ENCODE measurements around the gene PRKN.

PRKN gene

DNA sequence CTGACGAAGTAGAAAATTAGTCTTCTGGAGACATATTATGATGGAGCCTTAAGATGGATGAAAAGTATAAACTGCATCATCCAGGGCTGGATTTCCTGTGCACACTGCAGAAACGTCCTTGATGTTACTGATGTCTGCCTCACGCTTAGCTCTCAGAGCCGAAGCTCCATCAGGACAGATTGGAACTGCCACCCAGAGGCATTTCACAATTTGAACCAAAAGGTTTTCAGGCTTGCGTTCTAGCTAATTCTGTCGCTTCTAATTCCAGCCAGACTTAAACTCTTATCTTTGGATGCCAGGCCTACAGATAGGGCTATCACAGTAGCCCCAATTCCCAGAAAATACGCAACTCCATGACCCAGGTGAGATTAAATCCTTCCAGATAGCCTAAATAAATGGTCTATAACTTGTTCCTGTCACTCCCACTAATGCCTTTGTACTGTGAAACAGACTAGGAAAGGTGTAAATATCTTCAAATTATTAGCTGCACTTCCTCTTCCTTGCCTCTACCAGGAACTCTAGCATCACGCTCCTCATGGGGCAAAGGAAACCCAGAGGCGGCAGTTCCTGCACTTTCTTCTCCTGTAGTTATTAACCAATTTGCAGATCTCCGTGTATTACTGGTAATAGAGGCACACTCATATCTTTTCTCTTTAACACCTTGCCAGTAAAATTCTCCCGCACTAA is 634.6 kb downstream of the PRKN start:
- DNase-seq: no peak

DNA sequence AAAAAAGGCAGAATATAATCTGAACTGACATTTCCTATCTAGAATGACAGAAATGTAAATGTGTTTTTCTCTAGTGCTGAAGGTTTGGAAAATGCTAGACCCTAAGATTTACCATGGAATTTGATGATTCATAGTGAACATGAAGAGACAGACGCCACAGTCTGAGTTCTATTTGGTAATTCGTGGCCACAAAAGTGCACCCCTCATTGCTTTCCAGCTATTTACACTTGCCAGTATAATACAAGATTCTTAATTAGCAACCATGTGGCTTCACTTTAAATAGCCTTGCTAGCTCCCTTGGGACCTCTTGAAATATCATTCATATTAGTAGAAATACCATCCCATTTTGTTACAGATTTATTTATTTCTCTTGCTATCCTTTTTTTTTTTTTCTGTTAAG is 636.8 kb downstream of the PRKN start:
- DNase-seq: no peak

DNA sequence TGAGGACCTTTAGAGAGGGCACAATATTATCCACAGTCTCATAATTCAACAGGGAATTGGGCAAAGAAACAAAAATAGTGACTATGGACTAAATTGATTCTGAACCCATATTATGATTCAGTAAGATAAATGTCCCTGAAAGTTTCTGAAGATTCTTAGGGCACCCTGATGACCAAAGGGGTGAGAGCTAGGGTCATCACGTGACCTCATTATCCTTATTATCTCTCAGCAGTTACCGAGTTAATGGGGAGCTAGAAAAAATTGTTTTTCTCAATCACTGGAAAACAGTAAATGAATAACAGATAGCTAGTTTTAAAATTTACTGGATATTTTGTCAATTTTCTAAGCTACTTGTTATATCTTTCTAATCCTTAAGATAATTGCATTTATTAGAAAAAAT is 639.5 kb downstream of the PRKN start:
- no peak for DNase-seq

DNA sequence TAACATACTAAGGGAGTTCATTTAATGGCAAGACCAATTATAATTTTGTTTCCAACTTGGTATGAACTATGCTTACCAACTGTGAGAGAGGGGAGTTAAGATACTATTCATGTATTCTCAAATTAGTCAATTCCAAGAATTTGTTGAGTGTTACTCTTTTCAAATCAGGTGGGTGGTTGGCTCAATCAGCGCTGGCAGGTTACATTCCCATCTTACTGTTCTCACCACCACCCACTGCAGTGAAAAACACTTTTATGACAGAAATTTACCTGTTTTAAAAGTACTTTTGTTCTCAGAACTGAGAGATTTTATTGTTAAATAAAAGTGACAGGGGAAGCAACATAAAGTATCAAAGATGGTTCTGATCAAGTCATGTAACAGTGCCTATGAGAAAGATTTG is 642.0 kb downstream of the PRKN start:
- no peak for DNase-seq

DNA sequence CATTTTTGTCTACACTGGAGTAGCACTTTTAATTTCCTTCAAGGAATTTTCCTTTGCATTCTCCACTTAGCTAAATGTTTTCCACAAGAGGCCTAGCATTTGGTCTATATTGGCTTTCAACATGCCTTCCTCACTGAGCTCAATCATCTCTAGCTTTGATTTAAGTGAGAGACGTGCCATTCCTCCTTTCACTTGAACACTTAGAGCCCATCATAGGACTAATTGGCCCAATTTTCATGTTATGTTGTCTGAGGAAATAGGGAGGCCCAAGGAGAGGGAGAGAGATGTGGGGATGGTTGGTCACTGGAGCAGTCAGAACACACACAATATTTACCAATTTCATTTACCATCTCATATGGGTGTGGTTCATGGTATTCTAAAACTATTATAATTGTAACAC is 645.0 kb downstream of the PRKN start:
- no peak for DNase-seq

DNA sequence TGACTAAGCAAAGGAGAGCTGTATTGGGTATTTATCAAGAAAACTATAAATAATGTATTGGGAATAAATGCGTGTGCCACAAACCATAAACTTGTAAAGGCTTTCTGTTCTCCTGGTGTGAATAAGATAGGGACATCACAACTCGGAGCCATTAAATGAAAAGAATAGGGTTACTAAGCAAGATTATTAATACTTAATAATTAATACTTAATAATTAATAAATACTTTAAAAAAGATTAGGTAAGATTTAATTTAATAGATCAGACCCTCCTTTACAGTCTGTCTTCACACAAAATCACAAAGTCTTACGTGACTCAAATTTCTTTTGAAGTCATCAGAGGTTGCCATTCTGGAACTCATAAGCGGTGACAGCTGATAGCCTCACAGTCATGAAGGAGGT is 648.9 kb downstream of the PRKN start:
- DNase-seq: no peak

DNA sequence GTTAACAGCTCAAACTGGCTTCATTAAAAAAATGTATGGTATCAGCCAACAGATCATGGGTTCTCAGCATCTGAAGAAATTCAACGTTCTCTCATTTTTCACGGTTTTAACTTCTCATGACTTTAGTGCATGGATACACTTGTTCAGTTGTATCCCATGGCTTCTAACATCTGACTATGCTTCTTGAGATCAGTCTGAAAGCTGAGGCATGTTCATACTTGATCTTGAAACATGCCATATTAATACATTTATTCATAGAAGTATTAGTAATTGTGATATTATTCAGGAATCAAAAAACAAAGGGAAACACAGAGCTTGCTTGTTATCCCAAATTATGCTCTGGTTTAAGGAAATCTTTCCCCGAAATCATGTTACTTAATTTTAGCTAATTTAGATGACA is 649.4 kb downstream of the PRKN start:
- DNase-seq: no peak

DNA sequence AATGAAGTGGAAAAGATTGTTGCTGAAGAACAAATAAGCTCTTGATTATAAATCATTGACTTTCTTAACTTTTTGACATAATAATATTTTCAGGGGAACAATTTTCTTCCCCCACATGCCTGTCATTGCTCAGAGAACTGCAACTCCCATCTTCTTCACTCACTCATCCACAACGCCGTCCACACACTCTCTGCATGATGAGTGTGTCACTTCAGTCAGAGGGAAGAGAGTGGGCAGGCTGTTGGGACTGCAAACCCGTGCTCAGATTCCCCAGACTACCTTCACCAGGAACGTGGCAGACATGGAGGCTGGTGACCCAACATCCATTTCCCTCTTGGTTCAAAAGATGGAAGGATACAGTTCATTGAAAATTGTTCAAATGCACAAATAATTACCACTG is 650.8 kb downstream of the PRKN start:
- DNase-seq: no peak

DNA sequence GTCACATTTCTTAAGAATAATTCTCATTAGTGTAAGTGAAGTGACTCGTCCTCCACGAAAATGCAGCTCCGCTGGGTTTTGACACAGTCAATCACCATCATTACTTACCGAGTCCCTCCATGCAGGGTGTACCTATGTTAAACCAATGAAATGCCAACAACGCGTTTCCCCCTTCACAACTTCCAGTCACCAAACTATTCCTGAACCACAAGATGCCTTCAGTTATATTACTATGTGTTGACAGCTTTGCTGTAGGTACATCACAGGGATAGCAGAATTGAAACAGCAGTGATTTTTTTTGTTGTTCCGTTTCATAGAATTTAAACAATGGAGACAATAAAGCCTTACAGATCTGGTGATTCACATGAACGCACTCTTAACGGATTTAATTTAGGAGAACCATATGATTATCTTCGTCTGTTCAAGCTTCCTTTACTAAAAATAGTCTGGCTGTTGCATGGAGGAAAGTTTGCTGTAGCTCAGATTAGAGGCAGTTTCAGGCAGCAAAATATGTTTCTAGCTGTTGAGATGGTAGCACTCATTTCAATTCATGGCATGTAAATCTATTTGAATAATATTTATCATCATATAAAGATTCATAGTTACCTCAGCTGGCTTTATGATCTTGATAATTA is 652.8 kb downstream of the PRKN start:
- no peak for DNase-seq

DNA sequence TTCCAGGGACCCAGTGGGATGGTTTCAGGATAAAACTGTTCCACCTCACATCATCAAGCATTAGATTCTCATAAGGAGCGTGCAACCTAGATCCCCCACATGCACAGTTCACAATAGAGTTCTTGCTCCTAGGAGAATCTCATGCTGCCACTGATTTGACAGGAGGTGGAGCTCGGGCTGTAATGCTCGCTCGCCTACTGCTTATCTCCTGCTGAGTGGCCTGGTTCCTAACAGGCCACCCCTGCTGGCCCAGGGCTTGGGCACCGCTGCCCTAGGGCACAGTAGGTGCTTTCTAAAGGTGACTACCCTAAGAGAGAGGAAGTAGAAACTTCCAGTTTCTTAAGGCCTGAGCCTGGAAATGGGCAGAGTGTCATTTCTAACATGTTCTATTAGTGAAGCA is 656.9 kb downstream of the PRKN start:
- no peak for DNase-seq

DNA sequence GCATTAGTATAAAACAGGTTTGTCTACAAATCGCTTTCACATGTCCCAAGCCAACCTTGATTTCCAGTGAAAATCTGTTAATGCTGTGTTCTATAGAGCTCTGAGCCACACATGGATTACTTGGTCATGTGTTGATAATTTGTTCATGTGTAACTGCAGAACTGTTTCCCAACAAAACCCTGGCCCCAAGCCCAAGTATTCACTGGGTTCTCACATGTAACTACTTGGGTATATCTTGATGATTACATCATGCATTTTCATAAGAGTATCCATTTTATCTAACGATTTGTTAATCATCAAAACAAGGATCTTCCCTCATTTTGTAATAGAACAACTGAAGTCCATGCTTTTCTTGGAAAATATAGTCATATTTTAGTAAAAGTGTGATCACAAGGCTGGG is 657.6 kb downstream of the PRKN start:
- DNase-seq: no peak

DNA sequence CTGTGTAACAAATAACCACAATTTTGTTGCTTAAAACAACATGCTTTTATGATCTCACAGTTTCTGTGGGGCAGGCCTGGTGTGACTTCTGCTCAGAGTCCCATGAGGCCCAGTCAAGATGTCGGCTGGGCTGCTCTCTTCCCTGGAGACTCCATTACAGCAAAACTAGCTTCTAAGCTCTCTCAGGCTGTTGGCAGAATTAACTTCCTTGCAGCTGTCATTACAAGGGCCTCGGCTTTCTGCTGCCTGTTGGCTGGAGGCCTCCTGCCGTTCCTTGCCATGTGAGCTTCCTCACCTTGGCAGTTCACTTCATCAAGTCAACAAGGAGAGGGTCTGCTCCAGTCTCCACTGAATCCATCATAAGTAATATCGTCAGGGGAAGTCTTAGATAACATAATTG is 659.2 kb downstream of the PRKN start:
- DNase-seq: no peak

DNA sequence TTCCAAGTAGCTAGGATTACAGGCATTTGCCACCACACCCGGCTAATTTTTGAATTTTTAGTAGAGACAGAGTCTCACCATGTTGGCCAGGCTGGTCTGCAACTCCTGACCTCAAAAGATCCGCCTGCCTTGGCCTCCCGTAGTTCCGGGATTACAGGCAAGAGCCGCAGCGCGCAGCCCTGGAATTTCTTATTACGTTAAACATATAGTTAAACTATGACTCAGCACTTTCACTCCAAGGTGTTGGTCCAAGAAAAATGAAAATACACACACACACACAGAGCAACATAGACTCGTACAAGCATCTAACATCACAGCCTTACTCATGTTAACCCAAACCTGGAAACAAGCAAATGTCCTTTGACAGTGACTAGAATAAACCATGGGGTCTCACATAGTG is 663.9 kb downstream of the PRKN start:
- no peak for DNase-seq

DNA sequence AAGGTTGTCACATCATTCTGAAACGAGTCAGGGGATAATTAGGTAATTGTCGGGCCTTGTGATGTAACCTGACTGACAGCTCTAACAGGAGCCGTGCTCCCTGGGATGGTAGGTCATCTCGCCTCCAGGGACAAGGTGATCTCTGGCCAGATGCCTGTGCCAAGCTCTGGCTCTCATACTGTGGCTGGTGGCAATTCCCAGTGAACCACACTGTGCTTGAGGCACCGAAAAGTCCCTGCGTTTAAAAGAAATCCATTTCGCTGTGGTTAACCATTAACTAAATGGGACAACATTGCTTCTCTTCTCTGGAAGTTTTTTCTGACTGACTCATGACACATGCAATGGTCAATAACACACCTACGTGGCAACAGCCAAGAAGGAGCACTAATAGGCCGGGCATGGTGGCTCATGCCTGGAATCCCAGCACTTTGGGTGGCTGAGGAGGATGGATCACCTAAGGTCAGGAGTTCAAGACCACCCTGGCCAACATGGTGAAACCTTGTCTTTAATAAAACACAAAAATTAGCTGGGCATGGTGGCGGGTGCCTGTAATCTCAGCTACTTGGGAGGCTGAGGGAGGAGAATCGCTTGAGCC is 669.2 kb downstream of the PRKN start:
- no peak for DNase-seq

DNA sequence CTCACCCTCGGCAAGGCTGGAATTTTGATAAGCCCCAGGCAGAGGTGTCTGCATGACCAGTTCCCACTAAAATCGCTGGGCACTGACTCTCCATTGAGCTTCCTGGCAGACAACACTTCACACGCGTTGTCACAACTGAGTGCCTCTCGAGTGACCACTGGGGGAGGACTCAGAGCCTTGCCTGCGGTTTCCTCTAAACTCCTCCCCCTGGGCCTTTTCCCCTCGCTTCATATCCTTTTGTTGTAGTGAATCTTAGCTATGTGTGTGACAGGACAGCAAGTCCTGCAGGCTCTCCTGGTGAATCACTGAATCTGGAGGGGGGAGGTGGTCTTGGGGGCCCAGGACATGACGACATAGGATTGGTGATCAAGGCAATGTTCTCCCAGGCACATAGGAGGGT is 670.8 kb downstream of the PRKN start:
- no peak for DNase-seq

DNA sequence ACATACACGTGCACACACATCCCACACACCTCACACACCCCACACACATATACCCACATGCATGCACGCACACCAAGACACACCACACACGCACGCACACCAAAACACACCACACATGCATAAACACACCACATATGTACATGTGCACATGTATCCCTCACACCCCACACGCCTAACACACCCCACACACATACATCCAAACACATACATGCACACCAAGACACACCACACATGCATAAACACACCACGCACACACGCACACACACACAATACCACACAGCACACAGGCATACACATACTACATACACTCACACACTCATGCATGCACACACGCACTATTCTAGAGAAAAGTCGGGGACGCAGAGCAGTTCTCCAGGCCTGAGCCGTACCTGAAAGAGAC is 671.5 kb downstream of the PRKN start:
- no peak for DNase-seq

DNA sequence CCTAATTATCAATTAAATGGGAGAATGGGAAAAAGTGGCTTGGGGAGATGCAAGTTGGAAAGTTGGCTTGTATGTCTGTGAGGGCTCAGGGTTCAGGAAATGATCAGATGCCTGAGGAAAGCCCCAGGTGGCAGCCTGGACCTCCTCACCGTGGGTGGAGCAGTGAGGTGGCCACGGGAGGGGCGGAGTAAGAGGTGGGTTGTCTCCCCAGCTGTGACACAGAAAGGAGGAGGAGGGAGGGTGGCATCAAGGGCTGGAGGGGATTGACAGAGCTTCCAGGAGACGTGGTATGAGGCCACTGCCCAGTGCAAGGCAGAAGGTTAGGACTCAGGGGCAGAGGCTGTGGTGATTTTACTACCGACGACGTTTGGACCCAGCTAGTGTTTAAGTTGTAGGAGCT is 672.2 kb downstream of the PRKN start:
- DNase-seq: no peak

DNA sequence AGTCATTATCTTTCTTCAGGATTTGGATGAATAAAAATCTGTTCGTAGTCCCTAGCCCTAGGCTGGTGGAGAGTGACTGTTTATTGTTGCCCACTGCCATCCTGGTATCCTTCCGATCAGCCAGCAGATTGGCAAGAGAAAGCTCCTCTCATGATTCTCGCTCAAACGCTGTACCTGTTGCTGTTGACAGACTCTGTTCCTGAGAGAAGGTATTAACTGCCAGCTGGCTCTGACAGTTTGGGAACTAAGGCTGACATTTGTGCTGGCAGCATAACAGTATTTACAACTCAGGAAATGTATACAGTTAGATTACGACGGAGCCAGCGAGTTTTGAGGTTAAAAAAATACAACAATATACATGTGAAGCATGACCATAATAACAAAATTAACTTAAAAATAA is 674.5 kb downstream of the PRKN start:
- DNase-seq: no peak

DNA sequence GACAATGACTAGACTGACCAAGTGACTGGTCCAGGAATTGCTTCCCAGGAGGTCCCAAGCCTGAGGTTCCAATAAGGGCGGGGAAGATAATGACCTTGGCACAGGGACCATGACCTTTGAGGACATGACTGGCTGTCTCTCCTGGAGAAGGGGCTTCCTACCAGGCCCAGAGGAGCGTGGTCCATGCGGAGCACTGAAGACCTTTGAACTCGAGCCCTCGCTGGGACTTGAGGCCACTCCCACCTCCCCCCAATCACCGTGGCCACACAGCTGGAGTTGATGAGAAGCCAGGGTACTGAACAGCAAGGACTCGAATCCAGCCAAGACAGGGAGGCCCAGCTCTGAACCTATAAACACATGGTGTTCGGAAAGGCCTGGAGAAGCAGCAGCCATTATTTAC is 677.0 kb downstream of the PRKN start:
- no peak for DNase-seq

DNA sequence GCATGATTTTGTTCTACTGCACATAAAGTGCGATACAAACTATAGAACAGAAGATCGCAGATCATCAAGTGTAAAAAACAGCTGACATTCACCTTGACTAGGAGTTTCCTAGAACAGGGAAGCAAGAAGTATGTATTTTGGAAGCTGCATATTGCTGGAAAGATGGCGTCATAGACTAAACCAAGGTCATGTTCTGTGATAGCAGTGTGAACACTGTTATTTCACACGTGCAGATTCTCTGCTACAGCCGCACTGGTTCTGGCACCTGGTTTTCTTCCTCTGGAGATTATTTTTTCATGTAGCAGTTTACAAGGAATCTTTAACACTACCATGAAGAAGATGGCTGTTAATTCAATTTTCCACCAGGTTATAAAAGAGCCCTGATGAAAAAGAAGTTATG is 681.2 kb downstream of the PRKN start:
- DNase-seq: no peak

DNA sequence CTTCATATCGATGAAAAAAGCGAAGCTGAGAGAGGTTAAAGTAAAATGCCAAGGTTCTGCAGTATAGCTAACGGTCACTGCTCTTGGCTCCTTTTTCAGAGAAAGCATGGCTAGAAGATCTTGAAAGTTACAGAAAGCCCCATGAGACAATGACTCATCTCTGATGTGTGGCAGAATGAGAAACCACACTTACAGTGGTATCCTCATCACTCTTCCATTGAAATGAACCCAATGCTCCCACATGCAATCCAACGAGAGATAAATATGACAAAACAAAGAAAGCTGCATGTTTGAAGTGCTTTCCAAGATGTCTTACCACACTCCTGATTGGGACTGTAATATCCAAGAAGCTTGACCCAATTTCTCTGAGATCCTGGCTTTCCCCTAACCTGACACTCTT is 694.9 kb downstream of the PRKN start:
- no peak for DNase-seq

DNA sequence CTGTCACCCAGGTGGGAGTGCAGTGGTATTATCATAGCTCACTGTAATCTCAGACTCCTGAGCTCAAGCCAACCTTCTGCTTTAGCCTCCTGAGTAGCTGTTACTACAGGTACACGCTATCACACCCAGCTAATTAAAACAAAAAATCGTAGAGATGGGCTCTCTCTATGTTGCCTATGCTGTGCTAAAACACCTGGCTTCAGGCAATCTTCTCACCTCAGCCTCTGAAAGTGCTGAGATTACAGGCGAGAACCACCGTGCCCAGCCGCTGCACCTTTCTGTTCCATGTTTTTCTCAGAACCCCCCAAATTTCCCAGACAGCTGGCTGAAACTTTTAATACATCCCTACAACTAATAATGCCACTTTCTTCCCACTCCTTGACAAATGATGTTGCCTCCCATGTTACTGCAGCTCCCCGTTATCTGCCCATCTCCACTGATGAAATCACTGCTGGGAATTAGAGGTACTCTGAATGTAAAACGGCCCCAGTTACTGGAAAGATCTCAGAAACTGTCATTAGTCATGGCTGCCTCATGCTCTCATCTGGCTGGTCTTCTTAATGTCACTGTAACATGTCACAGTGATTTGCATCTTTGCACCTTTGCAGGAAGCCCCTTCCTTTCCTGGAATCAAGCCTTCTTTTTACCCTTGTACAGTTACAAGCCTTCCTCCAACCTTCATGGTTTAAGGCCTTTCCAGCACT is 697.5 kb downstream of the PRKN start:
- no peak for DNase-seq

DNA sequence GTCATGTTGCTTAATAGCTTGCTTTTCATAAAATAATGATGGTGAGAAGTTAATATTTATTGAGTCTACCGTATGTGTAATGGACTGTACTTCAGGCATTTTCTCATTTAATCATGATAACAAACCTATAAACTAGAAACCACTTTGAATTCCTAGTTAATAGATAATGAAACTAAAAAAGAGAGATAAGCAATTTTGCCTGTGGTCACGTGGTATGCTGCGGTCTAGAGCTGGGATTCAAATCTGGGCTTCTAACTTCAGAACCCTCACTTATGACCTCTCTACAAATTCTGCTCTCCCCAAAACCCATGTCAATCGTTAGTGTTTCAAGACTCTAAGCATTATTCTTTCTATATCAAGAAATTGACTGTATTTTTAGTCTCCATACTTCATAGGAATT is 700.7 kb downstream of the PRKN start:
- DNase-seq: no peak

DNA sequence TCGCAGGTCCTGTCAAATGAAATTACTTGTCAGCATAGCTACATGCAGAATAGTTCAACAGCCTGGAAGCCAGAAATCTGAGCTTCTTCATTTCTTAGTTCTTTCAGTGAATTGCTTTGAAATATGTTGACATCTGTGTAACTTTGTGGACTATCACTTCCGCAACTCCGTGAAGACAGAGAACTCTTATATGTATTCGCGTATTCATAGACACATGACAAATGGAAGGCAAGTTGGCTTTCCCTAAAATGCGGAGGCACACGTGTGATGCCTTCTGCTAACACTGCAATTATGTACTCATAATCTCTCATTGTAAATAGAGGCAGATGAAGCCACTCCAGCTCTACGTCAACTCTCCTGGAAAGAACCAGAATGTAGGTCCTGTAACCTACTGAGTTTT is 701.5 kb downstream of the PRKN start:
- DNase-seq: no peak
